Transverse colon (tissue), 4 donors: Measurements from ENCODE around the gene PPP1CC. TPM values are rescaled to one million over a fixed set of nuclear protein-coding genes. Genes with fewer than 3 reads are reported as not detected.

Experiments used
- DNase-seq: peaks from one replicate; pipeline ENCODE4 v3.0.0-alpha.2; 2019
- H3K27ac ChIP-seq, 4 donors: fragments of 200-600 bp; sonication (generic); 2 replicates each; pipeline ENCODE4 v1.5.1; 2016 to 2018; ENCODE audit warnings: inconsistent platforms in 4 of 4
- H3K27me3 ChIP-seq: fragments of 200-600 bp; sonication (generic); 2 replicates; pipeline ENCODE4 v1.5.1; 2017; ENCODE audit warnings: inconsistent platforms
- H3K36me3 ChIP-seq, 4 donors: fragments of 200-600 bp; sonication (generic); 2 replicates each; pipeline ENCODE4 v1.5.1; 2017 to 2019; ENCODE audit warnings: inconsistent platforms in 4 of 4
- H3K4me1 ChIP-seq, 4 donors: fragments of 200-600 bp; sonication (generic); 2 replicates each; pipeline ENCODE4 v1.5.1; 2017 to 2020; ENCODE audit warnings: inconsistent platforms in 4 of 4
- H3K4me3 ChIP-seq, 4 donors: fragments of 200-600 bp; sonication (generic); 1 replicate in 1 of 4; 2 replicates in 3 of 4; pipeline versions ENCODE4 v1.5.1 to v1.6.1; 2017 to 2019; ENCODE audit warnings: inconsistent platforms in 4 of 4
- H3K9me3 ChIP-seq, 2 donors: fragments of 200-600 bp; sonication (generic); 2 replicates each; pipeline ENCODE4 v1.5.1; 2017 to 2019; ENCODE audit warnings: inconsistent platforms in 2 of 2
- CTCF ChIP-seq, 5 experiments: fragments of 200-600 bp in 3 of 5; fragments of 450-650 bp in 2 of 5; sonication (generic) in 3 of 5; IDR thresholded peaks; 1 replicate in 2 of 5; 2 replicates in 3 of 5; pipeline ENCODE4 v1.5.1; 2016 to 2017; ENCODE audit warnings: antibody characterized with exemption in 5 of 5, inconsistent platforms in 3 of 5, mild to moderate bottlenecking in 2 of 5, moderate library complexity in 1 of 5
- EP300 ChIP-seq: sonication (generic); formaldehyde crosslinking; IDR thresholded peaks from one replicate; pipeline ENCODE4 v1.6.1; 2017; ENCODE audit warnings: antibody characterized with exemption, low read depth
- POLR2A ChIP-seq: fragments of 450-650 bp; IDR thresholded peaks from one replicate; pipeline ENCODE4 v1.6.1; 2016; ENCODE audit warnings: antibody characterized with exemption, mild to moderate bottlenecking, moderate library complexity
- POLR2AphosphoS5 ChIP-seq, 3 donors: sonication (generic); formaldehyde crosslinking; IDR thresholded peaks; one replicate each; pipeline ENCODE4 v1.6.1; 2016; ENCODE audit warnings: antibody characterized with exemption in 3 of 3
- WGBS, 2 donors: methylation state at CpG; one replicate each; pipeline ENCODE4 v1.1.5; 2018; ENCODE audit warnings: low coverage in 1 of 2; 5-methylcytosine and 5-hydroxymethylcytosine counted together
- in situ Hi-C, 4 donors: fragments of 200-750 bp; cut with MboI; loops; one replicate each; pipeline versions ENCODE4 v1.15.0 to v1.15.1; 2017; ENCODE audit warnings: low sequenced_read_pairs in 3 of 4, low pct_ligation_motif_present in 1 of 4, low pct_unique_long_range_greater_than_20kb in 1 of 4
- intact Hi-C: fragments of 100-400 bp; cut with DNase I; formaldehyde crosslinking; loops from one replicate; pipeline ENCODE4 v1.15.1; 2023; ENCODE audit warnings: low total_unique reads
- total RNA-seq, 4 donors: library from RNA; depleted of rRNA; stranded (reverse); fragments of >200 nt; gene quantifications; one replicate each; pipeline ENCODE4 v1.1.0, GENCODE V29; 2016

The PPP1CC gene
- total RNA-seq, 4 donors from 2014 or later, result 156 to 759 (median 244) TPM

GRCh38 chr12:110721570-110721969 is 21.1 kb downstream of the PPP1CC start:
- TF ChIP-seq POLR2A, result no peak
- no peak for TF ChIP-seq EP300
- TF ChIP-seq POLR2AphosphoS5 (IDR thresholded peaks at IDR 0.05), result no peak
- no peak for TF ChIP-seq CTCF (IDR thresholded peaks at IDR 0.05)
- in situ Hi-C loops (loop anchor here in 2 of 4 donors (25.0 kb wide), 2 partner anchors 116 to 209 kb away; partner anchors contain the start of genes CCDC63 (in 1 of the 2), RAD9B (in 1 of the 2) and VPS29 (in 1 of the 2)), intact Hi-C loops (no loop called here)
- H3K9me3 ChIP-seq, result no peaks in the 10 kb centered on the region
- H3K27me3 ChIP-seq, result no peaks in the 10 kb centered on the region
- no peak for DNase-seq
- H3K27ac ChIP-seq, result no peak overlapping the region
- no peak overlapping the region for H3K4me3 ChIP-seq
- H3K36me3 ChIP-seq, result peaks cover 0 to 68% (median 28%) of the 10 kb centered on the region in 4 donors
- peaks cover 0 to 3% (median 0%) of the 10 kb centered on the region in 4 donors for H3K4me1 ChIP-seq

- peaks cover 0 to 60% (median 27%) of the 10 kb centered on the region in 4 donors for H3K36me3 ChIP-seq
- no peak overlapping the region for H3K4me3 ChIP-seq
- H3K27ac ChIP-seq, result no peak overlapping the region
- H3K9me3 ChIP-seq, result no peaks in the 10 kb centered on the region
- no peaks in the 10 kb centered on the region for H3K27me3 ChIP-seq
- in situ Hi-C loops, result loop anchor here in 2 of 4 donors (25.0 kb wide), 2 partner anchors 117 to 208 kb away; partner anchors contain the start of genes CCDC63 (in 1 of the 2), RAD9B (in 1 of the 2) and VPS29 (in 1 of the 2)
- TF ChIP-seq EP300 (no peak), POLR2AphosphoS5 (IDR thresholded peaks at IDR 0.05) (no peak), CTCF (IDR thresholded peaks at IDR 0.05) (no peak), POLR2A (no peak)
- intact Hi-C loops, result no loop called here
- no peak for DNase-seq
- no peaks in the 10 kb centered on the region for H3K4me1 ChIP-seq
Observed at GRCh38 chr12:110720516-110720915, 22.2 kb downstream of the PPP1CC start.

GRCh38 chr12:110718222-110718908 is 24.3 kb downstream of the PPP1CC start:
- H3K27me3 ChIP-seq, result no peaks in the 10 kb centered on the region
- H3K27ac ChIP-seq, result no peak overlapping the region
- H3K36me3 ChIP-seq, result peaks cover 0 to 47% (median 21%) of the 10 kb centered on the region in 4 donors
- H3K4me3 ChIP-seq, result no peak overlapping the region
- TF ChIP-seq CTCF (IDR thresholded peaks at IDR 0.05) (no peak), POLR2AphosphoS5 (IDR thresholded peaks at IDR 0.05) (peak in 1 of 3 donors; percentile 23), POLR2A (no peak), EP300 (no peak)
- DNase-seq, result no peak
- H3K4me1 ChIP-seq, result no peaks in the 10 kb centered on the region
- intact Hi-C loops (no loop called here), in situ Hi-C loops (loop anchor here in 2 of 4 donors (25.0 kb wide), 2 partner anchors 119 to 206 kb away; partner anchors contain the start of genes CCDC63 (in 1 of the 2), RAD9B (in 1 of the 2) and VPS29 (in 1 of the 2))
- no peaks in the 10 kb centered on the region for H3K9me3 ChIP-seq
- WGBS, 2 donors, result 76 to 83% methylated on average over 1 to 7 of the region's 7 CpGs

GRCh38 chr12:110717037-110717436 is 25.7 kb downstream of the PPP1CC start:
- Histone ChIP-seq H3K4me3 (no peak overlapping the region), H3K36me3 (peaks cover 0 to 35% (median 15%) of the 10 kb centered on the region in 4 donors), H3K27ac (no peak overlapping the region), H3K27me3 (no peaks in the 10 kb centered on the region), H3K4me1 (no peaks in the 10 kb centered on the region), H3K9me3 (no peaks in the 10 kb centered on the region)
- intact Hi-C loops (no loop called here), in situ Hi-C loops (loop anchor here in 2 of 4 donors (25.0 kb wide), 2 partner anchors 120 to 205 kb away; partner anchors contain the start of genes CCDC63 (in 1 of the 2), RAD9B (in 1 of the 2) and VPS29 (in 1 of the 2))
- WGBS, 2 donors, result 86 to 100% methylated on average over 1 to 3 of the region's 3 CpGs
- DNase-seq, result no peak
- no peak for TF ChIP-seq CTCF (IDR thresholded peaks at IDR 0.05)
- TF ChIP-seq POLR2A, result no peak
- no peak for TF ChIP-seq EP300
- no peak for TF ChIP-seq POLR2AphosphoS5 (IDR thresholded peaks at IDR 0.05)
